GM12874 (cell line): ENCODE data around the gene RPL31.

Experiments
- TF ChIP-seq, protein P1 (sequence below): IDR thresholded peaks from 2 replicates; pipeline ENCODE4 v1.5.1; 2011; ENCODE audit warnings: low read depth, mild to moderate bottlenecking, control low read depth, low read length, moderate library complexity; ENCODE audit not compliant: insufficient read depth

Gene RPL31

DNA sequence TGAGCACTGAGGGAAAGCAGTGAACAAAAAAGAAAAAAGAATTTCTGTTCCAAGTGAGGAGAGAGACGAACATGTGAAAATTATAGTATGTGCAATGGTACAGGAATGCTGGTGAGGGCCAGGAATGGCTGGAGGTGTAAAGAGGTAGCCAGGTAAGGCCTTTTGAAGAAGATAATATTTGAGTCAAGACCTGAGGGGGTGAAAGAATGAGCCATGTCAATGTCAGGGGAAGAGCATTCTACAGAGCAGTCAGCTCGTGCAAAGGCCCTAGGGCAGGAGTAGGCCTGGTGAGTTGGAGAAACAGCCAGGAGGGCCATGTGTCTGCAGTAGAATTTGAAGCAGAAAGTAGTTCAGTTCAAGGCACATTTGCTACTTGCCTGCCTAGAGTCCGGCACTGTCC is 12.4 kb upstream of the RPL31 start:
- TF ChIP-seq, protein P1, sequence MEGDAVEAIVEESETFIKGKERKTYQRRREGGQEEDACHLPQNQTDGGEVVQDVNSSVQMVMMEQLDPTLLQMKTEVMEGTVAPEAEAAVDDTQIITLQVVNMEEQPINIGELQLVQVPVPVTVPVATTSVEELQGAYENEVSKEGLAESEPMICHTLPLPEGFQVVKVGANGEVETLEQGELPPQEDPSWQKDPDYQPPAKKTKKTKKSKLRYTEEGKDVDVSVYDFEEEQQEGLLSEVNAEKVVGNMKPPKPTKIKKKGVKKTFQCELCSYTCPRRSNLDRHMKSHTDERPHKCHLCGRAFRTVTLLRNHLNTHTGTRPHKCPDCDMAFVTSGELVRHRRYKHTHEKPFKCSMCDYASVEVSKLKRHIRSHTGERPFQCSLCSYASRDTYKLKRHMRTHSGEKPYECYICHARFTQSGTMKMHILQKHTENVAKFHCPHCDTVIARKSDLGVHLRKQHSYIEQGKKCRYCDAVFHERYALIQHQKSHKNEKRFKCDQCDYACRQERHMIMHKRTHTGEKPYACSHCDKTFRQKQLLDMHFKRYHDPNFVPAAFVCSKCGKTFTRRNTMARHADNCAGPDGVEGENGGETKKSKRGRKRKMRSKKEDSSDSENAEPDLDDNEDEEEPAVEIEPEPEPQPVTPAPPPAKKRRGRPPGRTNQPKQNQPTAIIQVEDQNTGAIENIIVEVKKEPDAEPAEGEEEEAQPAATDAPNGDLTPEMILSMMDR: no peak

DNA sequence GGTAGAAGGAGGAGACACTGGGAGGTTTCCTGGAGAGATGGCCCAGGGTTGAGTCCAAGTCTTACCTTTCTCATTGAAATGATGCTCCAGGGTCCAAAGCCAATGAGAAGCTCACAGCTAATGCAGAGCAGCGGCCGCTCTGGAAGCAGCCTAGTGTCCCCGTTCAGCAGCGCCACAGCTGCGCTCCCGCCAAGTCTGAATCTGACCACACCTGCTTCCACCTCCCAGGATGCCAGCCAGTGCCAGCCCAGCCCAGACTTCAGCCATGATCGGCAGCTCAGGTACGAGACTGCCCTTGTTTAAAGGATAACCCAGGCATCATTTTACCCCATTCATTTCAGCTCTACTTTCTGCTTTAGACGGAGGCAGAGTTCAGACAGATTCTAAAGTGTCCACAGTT is 11.9 kb upstream of the RPL31 start:
- TF ChIP-seq, protein P1: no peak

DNA sequence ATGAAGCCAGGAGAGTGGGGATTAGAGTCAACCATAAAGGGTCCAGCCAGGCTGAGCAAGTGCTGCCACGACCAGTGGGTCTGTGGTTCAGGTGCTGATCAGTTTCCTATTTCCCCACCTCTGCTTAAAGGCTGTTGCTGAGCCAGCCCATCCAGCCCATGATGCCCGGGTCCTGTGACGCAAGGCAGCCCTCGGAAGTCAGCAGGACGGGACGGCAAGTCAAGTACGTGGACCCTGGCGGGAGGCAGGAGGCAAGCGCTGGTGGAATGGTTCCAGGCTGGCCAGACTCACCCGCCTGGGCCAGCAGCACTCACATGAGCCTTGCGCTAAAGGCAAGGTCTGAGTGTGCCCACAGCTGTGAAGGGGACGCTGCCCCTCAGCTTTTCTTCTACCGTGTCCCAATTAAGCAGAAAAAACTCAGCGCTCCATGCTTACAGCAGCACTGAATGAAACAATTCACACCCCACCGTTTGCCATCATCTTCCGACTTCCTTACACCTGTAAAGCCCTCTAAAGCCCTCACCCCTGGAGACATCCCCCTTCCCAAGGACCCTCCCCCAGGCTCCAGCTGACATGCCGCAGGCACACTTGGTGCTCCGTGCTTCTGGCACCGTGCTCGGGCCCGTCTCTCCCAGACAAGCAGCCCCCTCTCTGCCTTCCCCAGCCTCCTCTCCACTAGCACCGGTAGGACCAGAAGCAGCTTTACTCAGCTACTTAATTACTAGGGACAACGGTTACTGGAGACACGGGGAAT is 11.3 kb upstream of the RPL31 start:
- TF ChIP-seq, protein P1: no peak

DNA sequence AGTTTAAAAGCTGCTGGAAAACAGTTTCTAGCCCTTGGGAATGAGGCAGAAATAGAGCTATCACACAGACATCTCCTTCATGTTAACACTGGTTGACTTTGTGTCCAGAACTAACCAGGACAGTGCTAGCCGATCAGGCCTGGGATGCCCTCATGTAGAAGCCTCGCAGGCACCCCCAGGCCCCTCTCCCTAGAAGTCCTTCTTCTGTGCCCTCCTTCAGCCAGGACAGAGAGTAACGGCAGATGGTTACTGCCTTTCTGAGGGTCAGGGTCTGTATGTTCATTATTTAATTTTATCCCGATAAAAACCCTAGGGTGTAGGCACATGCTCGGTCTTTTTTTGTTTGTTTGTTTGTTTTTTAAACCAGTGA is 10.7 kb upstream of the RPL31 start:
- TF ChIP-seq, protein P1: no peak

DNA sequence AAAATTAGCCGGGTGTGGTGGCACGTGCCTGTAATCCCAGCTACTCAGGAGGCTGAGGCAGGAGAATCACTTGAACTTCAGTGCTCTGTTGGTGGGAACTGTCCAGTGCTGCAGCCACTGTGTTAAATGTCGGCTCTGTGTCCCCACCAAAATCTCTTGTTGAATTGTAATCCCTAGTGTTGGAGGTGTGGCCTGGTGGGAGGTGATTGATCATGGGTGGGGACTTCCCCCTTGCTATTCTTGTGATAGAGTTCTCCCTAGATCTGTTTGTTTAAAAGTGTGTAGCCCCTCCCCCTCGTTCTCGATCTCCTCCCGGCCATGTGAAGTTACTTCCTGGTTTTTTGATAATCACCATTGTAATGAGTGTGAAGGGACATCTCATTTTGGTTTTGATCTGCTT is 9.8 kb upstream of the RPL31 start:
- TF ChIP-seq, protein P1: no peak

DNA sequence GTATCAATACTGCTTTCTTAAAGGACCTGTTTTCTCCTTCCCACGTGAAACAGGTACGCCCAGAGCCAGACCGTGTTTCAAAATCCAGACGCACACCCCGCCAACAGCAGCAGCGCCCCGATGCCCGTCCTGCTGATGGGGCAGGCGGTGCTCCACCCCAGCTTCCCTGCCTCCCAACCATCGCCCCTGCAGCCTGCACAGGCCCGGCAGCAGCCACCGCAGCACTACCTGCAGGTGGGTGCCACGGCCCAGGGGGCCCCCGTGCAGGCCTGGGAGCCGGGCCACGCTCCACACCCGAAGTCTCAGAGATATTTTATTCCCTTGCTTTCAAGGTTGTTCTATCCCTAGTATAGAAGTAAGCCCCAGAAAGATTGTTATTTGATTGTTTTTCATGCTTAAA is 8.8 kb upstream of the RPL31 start:
- TF ChIP-seq, protein P1: no peak

DNA sequence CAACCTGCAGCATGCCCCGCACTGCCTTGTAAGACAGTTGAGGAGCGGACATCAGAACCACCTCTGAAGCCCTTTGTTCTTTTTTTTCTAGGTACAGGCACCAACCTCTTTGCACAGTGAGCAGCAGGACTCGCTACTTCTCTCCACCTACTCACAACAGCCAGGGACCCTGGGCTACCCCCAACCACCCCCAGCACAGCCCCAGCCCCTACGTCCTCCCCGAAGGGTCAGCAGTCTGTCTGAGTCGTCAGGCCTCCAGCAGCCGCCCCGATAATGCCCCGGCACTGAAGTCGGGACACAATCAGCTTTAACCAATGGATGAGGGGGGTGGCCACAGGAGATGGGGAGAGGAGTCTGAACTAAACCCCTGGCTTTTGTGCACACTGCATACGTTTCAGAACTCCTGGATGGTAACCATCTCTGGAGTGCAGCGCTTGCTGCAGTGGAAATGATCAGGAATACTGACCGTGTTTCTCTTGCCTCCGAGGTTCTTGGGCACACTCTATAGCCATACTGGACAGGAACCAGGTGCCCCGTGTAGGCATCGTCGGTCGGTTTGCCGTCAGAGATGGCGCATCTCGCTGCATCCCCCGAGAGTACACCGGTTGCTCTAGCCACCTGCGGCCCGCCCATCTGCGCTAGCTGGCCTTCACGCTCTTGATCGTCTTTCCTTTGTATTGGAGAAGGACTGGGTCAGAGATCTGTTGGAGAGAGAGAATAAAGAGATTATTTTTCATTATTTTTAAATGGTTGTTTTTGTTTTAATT is 6.6 kb upstream of the RPL31 start:
- TF ChIP-seq, protein P1: no peak
